GM23248 (cell line): Measurements from ENCODE around the gene ZNF132.

Source experiments
- EZH2 ChIP-seq: fragments of 200-600 bp; sonication (generic); IDR thresholded peaks from 2 replicates; pipeline ENCODE4 v1.6.1; 2018; ENCODE audit warnings: antibody characterized with exemption, mild to moderate bottlenecking; ENCODE audit not compliant: insufficient read depth, poor library complexity, severe bottlenecking
- EZH2phosphoT487 ChIP-seq: fragments of 200-600 bp; sonication (generic); IDR thresholded peaks from 2 replicates; pipeline ENCODE4 v1.6.1; 2018; ENCODE audit warnings: antibody characterized with exemption, moderate library complexity, mild to moderate bottlenecking, low read depth; ENCODE audit not compliant: insufficient read depth

DNA sequence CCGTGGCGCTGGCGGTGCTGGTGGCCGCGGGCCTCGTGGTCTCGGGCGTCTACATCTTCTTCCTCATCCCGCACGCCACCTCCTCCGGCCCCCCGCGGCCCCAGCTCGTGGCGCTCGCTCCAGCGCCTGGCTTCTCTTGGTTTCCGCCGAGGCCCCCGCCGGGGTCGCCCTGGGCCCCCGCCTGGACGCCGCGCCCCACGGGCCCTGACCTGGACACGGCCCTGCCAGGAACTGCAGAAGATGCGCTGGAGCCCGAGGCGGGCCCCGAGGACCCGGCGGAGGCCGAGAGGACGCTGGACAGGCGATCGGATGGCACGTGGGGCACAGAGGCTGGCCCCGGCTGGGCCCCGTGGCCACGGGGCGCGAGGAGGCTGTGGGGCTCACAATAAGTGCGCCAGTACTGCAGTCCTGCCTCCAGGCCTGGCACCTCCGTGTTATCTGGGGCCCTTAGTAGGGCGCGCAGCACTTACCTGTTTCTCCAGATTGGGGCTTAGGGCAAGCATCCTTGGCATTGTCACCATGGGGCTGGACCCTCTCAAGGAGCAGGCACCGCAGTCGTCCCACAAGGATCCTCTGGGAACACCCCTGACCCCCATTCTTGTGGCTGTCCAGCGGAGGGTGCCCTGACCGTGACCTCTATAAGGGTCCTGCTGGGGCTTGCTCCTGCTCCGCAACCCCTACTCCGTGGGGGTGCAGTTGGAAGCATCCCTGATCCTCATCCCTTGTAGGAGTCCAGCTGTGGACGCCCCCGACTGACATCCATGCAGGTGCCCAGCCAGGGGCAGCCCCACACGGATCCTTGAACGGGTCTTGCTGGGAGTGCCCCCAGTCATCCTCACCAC, 43.0 kb downstream of the ZNF132 start:
- no peak for TF ChIP-seq EZH2phosphoT487
- no peak for TF ChIP-seq EZH2
